GM12891 (cell line): ENCODE data around the gene PGM3.

ENCODE experiments used
- DNase-seq: peaks from one replicate; pipeline ENCODE4 v3.0.0; 2011; ENCODE audit warnings: low spot score; ENCODE audit not compliant: insufficient read length
- FAIRE-seq: peaks from 2 replicates; lab custom pipeline; 2011; peaks lifted over from hg19 to GRCh38; lab: Jason Lieb, UNC
- PAX5 ChIP-seq: IDR thresholded peaks from 2 replicates; pipeline ENCODE4 v1.6.1; 2011; ENCODE audit warnings: low read length, moderate library complexity, mild to moderate bottlenecking; ENCODE audit not compliant: insufficient read depth, severe bottlenecking
- POLR2A ChIP-seq: IDR thresholded peaks from 2 replicates; pipeline ENCODE4 v1.6.1; 2011; ENCODE audit warnings: low read depth, low read length, control low read depth
- POLR2AphosphoS5 ChIP-seq: IDR thresholded peaks from 2 replicates; pipeline ENCODE4 v1.6.1; 2011; ENCODE audit warnings: low read depth, low read length, control low read depth
- POU2F2 ChIP-seq: IDR thresholded peaks from 2 replicates; pipeline ENCODE4 v1.6.1; 2011; ENCODE audit warnings: low read depth, mild to moderate bottlenecking, control low read depth, low read length, moderate library complexity
- SPI1 ChIP-seq: IDR thresholded peaks from 2 replicates; pipeline ENCODE4 v1.6.1; 2011; ENCODE audit warnings: low read depth, low read length, control low read depth
- TAF1 ChIP-seq: IDR thresholded peaks from 2 replicates; pipeline ENCODE4 v1.6.1; 2011; ENCODE audit warnings: low read depth, low read length, control low read depth

PGM3 gene

DNA sequence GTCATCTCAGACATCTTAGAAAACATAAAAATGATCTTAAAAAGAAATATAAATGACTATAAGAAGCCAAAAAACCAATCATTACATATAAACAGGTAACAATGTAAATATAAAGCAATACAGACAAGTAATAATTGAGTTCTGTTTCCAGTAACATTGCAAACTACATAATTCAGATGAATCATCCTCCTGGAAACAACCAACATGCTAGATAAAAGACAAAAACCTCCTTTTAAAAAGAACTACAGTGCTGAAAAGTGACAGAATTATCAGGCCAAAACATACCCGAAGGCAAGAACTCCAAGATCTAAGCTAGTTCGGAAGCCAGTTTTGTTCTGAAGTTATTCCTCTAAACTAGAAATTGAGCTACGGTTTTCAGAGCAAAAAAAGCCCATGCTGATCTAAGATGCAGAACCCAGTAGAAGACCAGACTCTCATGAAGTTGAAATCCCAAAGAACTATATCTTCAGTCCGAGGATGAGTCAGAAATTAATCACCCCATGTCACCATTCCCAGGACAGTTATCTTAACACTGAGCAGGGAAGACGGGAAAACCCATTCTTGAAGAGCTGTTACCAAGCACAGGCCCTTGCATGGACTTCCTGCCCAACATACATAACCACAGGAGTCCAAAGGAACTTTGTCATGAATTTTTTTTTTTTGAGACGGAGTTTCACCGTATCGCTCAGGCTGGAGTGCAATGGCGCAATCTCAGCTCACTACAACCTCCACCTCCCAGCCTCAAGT, 9.8 kb downstream of the PGM3 start:
- TF ChIP-seq POLR2A (no peak), POLR2AphosphoS5 (no peak), TAF1 (no peak), SPI1 (no peak), PAX5 (no peak), POU2F2 (no peak)
- no peak for DNase-seq
- FAIRE-seq, result no peak

DNA sequence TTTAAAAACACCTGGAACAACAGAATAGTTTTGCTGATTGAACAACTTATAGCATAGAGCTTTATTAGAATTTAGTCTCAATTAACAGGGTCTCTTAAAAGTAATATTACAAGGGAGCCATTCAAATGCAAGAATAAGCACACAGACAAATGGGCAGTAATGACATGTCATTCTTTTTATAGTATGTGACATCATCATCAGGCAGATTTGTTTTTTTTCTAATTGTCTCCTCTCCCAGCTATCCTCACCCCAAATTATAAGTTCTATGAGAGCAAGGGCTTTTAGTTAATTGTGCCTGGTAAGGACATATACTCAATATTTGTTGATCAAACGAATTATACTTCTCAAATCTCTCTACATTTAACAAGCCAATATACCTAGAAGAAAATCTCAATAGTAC, 11.0 kb downstream of the PGM3 start:
- FAIRE-seq, result no peak
- TF ChIP-seq POLR2AphosphoS5 (no peak), PAX5 (no peak), TAF1 (no peak), SPI1 (no peak), POLR2A (no peak), POU2F2 (no peak)
- no peak for DNase-seq

DNA sequence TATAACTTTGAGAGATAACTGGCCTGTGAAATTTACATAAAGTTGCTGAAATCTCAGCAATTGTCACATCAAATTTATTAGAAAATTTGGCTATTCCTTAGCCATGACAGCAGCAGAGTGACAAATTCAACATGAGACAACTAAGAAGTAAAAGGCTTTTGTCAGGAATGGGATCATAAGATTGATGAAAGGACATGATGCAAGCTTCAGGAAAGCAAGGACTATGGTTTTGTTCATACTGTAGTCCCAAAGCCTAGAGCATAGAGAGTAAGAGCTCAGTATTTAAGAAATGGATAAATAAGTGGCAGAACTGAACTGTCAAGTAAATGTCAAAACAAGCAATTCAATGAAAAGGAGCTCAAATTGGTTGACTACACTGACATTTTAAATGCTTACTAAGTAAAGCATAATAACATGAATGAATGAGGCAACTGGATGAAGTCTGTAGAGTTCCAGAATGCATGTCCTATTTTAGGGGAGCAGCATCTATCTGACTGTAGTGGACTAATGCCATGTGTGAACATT, 12.6 kb downstream of the PGM3 start:
- TF ChIP-seq TAF1 (no peak), SPI1 (no peak), POU2F2 (no peak)

GRCh38 chr6:83176246-83176645, 16.8 kb downstream of the PGM3 start:
- FAIRE-seq (no peak), DNase-seq (no peak)
- no peak for TF ChIP-seq POU2F2
- TF ChIP-seq SPI1, result no peak
- TF ChIP-seq PAX5, result no peak
- TF ChIP-seq TAF1, result no peak
- no peak for TF ChIP-seq POLR2AphosphoS5
- no peak for TF ChIP-seq POLR2A

More for the DNA sequence above, 12.6 kb downstream of the PGM3 start:
- no peak for FAIRE-seq
- no peak for DNase-seq

DNA sequence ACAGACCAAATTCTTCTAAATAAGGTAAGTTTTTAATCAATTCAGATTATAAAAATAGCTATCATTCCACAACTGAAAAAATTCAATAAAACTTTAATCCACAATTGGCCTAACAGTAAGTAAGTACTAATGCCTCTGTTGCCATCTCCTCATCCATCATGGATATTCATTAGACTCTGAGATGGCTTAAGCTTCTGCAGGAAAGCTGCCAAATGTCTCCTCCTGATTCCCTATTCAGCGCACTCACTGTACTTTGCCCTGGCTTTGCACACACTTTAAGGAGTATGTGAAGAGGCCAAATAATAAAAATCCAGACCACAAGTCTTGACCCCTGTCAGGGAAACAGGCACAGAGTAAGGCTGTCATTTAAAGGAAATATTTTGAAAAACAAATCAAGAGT, 23.6 kb downstream of the PGM3 start:
- TF ChIP-seq PAX5 (no peak), POU2F2 (no peak), SPI1 (no peak), POLR2A (no peak), POLR2AphosphoS5 (no peak), TAF1 (no peak)
- FAIRE-seq (no peak), DNase-seq (no peak)

DNA sequence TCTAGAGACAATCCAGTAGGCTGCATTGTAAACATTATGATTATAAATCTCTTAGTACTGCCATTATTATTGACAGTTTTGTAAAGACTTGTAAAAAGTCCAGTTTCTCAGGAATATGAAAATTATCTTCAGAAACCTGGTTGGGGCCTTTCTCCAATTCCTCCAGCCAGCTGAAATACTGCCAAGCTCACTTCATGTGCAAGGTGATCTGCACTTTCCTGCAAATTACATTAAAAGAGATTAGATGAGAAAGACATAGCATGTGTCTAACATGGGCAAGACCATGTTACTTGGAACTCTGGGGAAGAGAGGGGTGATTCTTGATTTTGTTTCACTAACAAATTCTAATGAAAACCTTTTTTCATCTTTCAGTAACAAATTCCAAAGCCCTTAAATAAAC, 24.0 kb downstream of the PGM3 start:
- TF ChIP-seq PAX5, result no peak
- no peak for TF ChIP-seq POLR2AphosphoS5
- no peak for TF ChIP-seq SPI1
- TF ChIP-seq POU2F2, result no peak
- no peak for TF ChIP-seq TAF1
- no peak for TF ChIP-seq POLR2A
- FAIRE-seq (no peak), DNase-seq (no peak)

- FAIRE-seq, result no peak
Observed at GRCh38 chr6:83168556-83168955, 24.5 kb downstream of the PGM3 start.

DNA sequence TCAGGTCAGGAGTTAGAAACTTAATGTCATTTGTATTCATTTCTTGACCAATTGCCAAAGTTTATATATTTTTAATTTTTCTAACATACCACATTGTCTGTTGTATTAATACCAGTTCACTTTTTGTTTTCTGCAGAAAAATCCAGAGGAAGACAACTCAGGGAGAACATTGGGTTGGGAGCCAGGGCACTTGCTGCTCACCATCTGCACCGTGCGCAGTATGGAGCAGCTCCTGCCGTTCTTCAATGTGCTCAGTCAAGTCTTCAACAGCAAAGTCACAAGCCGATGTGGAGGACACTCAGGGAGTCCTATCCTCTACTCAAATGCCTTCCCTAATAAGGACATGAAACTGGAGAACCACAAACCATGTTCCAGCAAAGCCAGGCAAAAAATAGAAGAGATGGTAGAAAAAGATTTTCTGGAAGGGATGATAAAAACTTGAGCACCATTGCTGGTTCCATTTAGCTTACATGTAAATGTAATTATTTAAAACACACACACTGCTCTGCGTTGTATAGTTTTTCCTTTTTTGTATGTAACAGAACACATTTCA, 25.3 kb downstream of the PGM3 start:
- no peak for TF ChIP-seq POLR2A
- TF ChIP-seq SPI1, result no peak
- TF ChIP-seq TAF1, result no peak
- TF ChIP-seq POLR2AphosphoS5, result no peak
- no peak for TF ChIP-seq POU2F2
- TF ChIP-seq PAX5, result no peak
- FAIRE-seq, result no peak
- no peak for DNase-seq

More at GRCh38 chr6:83168556-83168955, 24.5 kb downstream of the PGM3 start:
- TF ChIP-seq PAX5, result no peak
- no peak for TF ChIP-seq POU2F2
- no peak for TF ChIP-seq SPI1
- DNase-seq, result no peak

GRCh38 chr6:83160167-83160566, 32.9 kb downstream of the PGM3 start:
- no peak for DNase-seq
- no peak for FAIRE-seq
- TF ChIP-seq POU2F2 (no peak), TAF1 (no peak), PAX5 (no peak), POLR2AphosphoS5 (no peak), POLR2A (no peak), SPI1 (no peak)

- TF ChIP-seq SPI1 (no peak), POLR2AphosphoS5 (no peak), POLR2A (no peak)
- DNase-seq (no peak), FAIRE-seq (no peak)
Observed at GRCh38 chr6:83155794-83156193, 37.3 kb downstream of the PGM3 start.
